Neural progenitor cell (in vitro differentiated cells): Measurements from ENCODE around the gene RNASE4. TPM values are rescaled to one million over a fixed set of nuclear protein-coding genes. Genes with fewer than 3 reads are reported as not detected.

ENCODE experiments used
- DNase-seq: peaks from one replicate; pipeline ENCODE4 v3.0.0-alpha.2; 2016; ENCODE audit warnings: low spot score
- H2AFZ ChIP-seq: fragments of 200-600 bp; sonication (generic); replicated peaks from 2 replicates; pipeline ENCODE4 v1.6.1; 2016; ENCODE audit warnings: antibody characterized with exemption
- H3F3A ChIP-seq: fragments of 200-600 bp; sonication (generic); 2 replicates; pipeline ENCODE4 v1.6.1; 2016; ENCODE audit warnings: antibody characterized with exemption, low read depth
- H3K27ac ChIP-seq: fragments of 200-600 bp; sonication (generic); 2 replicates; pipeline ENCODE4 v1.5.1; 2016; ENCODE audit warnings: mild to moderate bottlenecking
- H3K27me3 ChIP-seq: fragments of 200-600 bp; sonication (generic); 2 replicates; pipeline ENCODE4 v1.6.1; 2016; ENCODE audit warnings: mild to moderate bottlenecking, moderate library complexity
- H3K36me3 ChIP-seq: fragments of 200-600 bp; sonication (generic); 2 replicates; pipeline ENCODE4 v1.5.1; 2016
- H3K4me1 ChIP-seq: fragments of 200-600 bp; sonication (generic); 2 replicates; pipeline ENCODE4 v1.6.1; 2016; ENCODE audit warnings: mixed run types
- H3K4me2 ChIP-seq: fragments of 200-600 bp; sonication (generic); 2 replicates; pipeline ENCODE4 v1.6.1; 2016
- H3K4me3 ChIP-seq: fragments of 200-600 bp; sonication (generic); 2 replicates; pipeline ENCODE4 v1.5.1; 2016
- H3K79me2 ChIP-seq: fragments of 200-600 bp; sonication (generic); 2 replicates; pipeline ENCODE4 v1.6.1; 2016; ENCODE audit warnings: low read depth
- H3K9ac ChIP-seq: fragments of 200-600 bp; sonication (generic); 2 replicates; pipeline ENCODE4 v1.6.1; 2016
- H3K9me3 ChIP-seq: fragments of 200-600 bp; sonication (generic); 2 replicates; pipeline ENCODE4 v1.5.1; 2016; ENCODE audit warnings: low read depth
- H4K20me1 ChIP-seq: fragments of 200-600 bp; sonication (generic); 2 replicates; pipeline ENCODE4 v1.6.1; 2016; ENCODE audit warnings: low read depth
- H3K27ac Mint-ChIP-seq: 3 replicates; pipeline ENCODE4 v1.8.0; 2021; ENCODE audit warnings: mixed read lengths
- H3K27me3 Mint-ChIP-seq: 2 replicates; pipeline ENCODE4 v1.8.0; 2022; ENCODE audit warnings: low read depth, mild to moderate bottlenecking, inconsistent platforms, moderate library complexity, mixed read lengths; ENCODE audit not compliant: insufficient read depth
- H3K36me3 Mint-ChIP-seq: 3 replicates; pipeline ENCODE4 v1.8.0; 2021; ENCODE audit warnings: mixed read lengths
- H3K4me1 Mint-ChIP-seq: 3 replicates; pipeline ENCODE4 v1.8.0; 2021; ENCODE audit warnings: mixed read lengths
- H3K4me3 Mint-ChIP-seq: 3 replicates; pipeline ENCODE4 v1.8.0; 2021; ENCODE audit warnings: mild to moderate bottlenecking, moderate library complexity, mixed read lengths
- H3K9me3 Mint-ChIP-seq: 3 replicates; pipeline ENCODE4 v1.8.0; 2020; ENCODE audit warnings: mixed read lengths
- CTCF ChIP-seq: fragments of 200-600 bp; sonication (generic); IDR thresholded peaks from 2 replicates; pipeline ENCODE4 v1.5.1; 2017; ENCODE audit warnings: antibody characterized with exemption, mild to moderate bottlenecking
- EZH2 ChIP-seq: fragments of 200-600 bp; sonication (generic); IDR thresholded peaks from 2 replicates; pipeline ENCODE4 v1.6.1; 2017; ENCODE audit warnings: antibody characterized with exemption, mild to moderate bottlenecking, moderate library complexity
- EZH2phosphoT487 ChIP-seq: fragments of 200-600 bp; sonication (generic); IDR thresholded peaks from 2 replicates; pipeline ENCODE4 v1.6.1; 2017; ENCODE audit warnings: antibody characterized with exemption
- total RNA-seq: library from RNA; depleted of rRNA; stranded (reverse); fragments of >200 nt; gene quantifications from 2 replicates; pipeline ENCODE4 v1.2.3, GENCODE V29; 2015; ENCODE audit warnings: low replicate concordance

The RNASE4 gene
- total RNA-seq, 1 donor from 2014 or later, result 2.1 TPM

GRCh38 chr14:20712904-20713303 lies 28.5 kb downstream of the RNASE4 start:
- DNase-seq, result no peak
- Histone ChIP-seq H3K4me2 (no peak overlapping the region), H3K27ac (no peak overlapping the region), H3K9ac (no peak overlapping the region), H4K20me1 (no peaks in the 10 kb centered on the region), H3K9me3 (no peaks in the 10 kb centered on the region), H3K4me3 (no peak overlapping the region), H3K4me1 (no peaks in the 10 kb centered on the region), H3K79me2 (no peaks in the 10 kb centered on the region), H2AFZ (no peak overlapping the region), H3K36me3 (no peaks in the 10 kb centered on the region), H3K27me3 (no peaks in the 10 kb centered on the region), H3F3A (no peaks in the 10 kb centered on the region)
- no peaks in the 10 kb centered on the region for H3K36me3 Mint-ChIP-seq
- TF ChIP-seq EZH2phosphoT487 (no peak), CTCF (no peak), EZH2 (no peak)
- H3K27me3 Mint-ChIP-seq, result peaks cover 6% of the 10 kb centered on the region
- H3K4me3 Mint-ChIP-seq, result no peak overlapping the region
- no peaks in the 10 kb centered on the region for H3K9me3 Mint-ChIP-seq
- no peaks in the 10 kb centered on the region for H3K4me1 Mint-ChIP-seq
- H3K27ac Mint-ChIP-seq, result no peak overlapping the region

GRCh38 chr14:20714593-20715250 lies 30.4 kb downstream of the RNASE4 start:
- Histone ChIP-seq H3K4me3 (no peak overlapping the region), H3K4me2 (no peak overlapping the region), H3K36me3 (no peaks in the 10 kb centered on the region), H3K27ac (no peak overlapping the region), H3K79me2 (no peaks in the 10 kb centered on the region), H2AFZ (no peak overlapping the region), H3K9me3 (no peaks in the 10 kb centered on the region), H3K9ac (no peak overlapping the region), H4K20me1 (no peaks in the 10 kb centered on the region), H3F3A (no peaks in the 10 kb centered on the region), H3K4me1 (no peaks in the 10 kb centered on the region), H3K27me3 (no peaks in the 10 kb centered on the region)
- no peak for DNase-seq
- no peaks in the 10 kb centered on the region for H3K4me1 Mint-ChIP-seq
- H3K36me3 Mint-ChIP-seq, result no peaks in the 10 kb centered on the region
- peaks cover 6% of the 10 kb centered on the region for H3K27me3 Mint-ChIP-seq
- H3K27ac Mint-ChIP-seq, result no peak overlapping the region
- TF ChIP-seq CTCF (no peak), EZH2 (no peak)
- no peaks in the 10 kb centered on the region for H3K9me3 Mint-ChIP-seq
- no peak overlapping the region for H3K4me3 Mint-ChIP-seq

GRCh38 chr14:20719777-20720176 lies 35.4 kb downstream of the RNASE4 start:
- no peak for DNase-seq
- Histone ChIP-seq H3K9ac (no peak overlapping the region), H3K4me1 (no peaks in the 10 kb centered on the region), H3F3A (no peaks in the 10 kb centered on the region), H3K4me3 (no peak overlapping the region), H3K4me2 (no peak overlapping the region), H3K27ac (no peak overlapping the region), H3K27me3 (no peaks in the 10 kb centered on the region), H3K79me2 (no peaks in the 10 kb centered on the region), H3K9me3 (no peaks in the 10 kb centered on the region), H4K20me1 (no peaks in the 10 kb centered on the region), H3K36me3 (no peaks in the 10 kb centered on the region), H2AFZ (no peak overlapping the region)
- TF ChIP-seq CTCF, result no peak
- TF ChIP-seq EZH2phosphoT487, result no peak
- no peak for TF ChIP-seq EZH2
- Mint-ChIP-seq H3K9me3 (peaks cover 3% of the 10 kb centered on the region), H3K36me3 (no peaks in the 10 kb centered on the region), H3K27ac (no peak overlapping the region), H3K4me1 (no peaks in the 10 kb centered on the region), H3K4me3 (no peak overlapping the region), H3K27me3 (no peaks in the 10 kb centered on the region)
